ENCODE data around the gene WDR90.
A peak's percentile ranks its signal among the peaks of the same experiment; 100 is the strongest.
"Not testable (repeated sequence)": the region's sequence is repeated elsewhere in the genome, so short reads cannot be mapped to it uniquely, and the experiment has no call there.

The WDR90 gene

GRCh38 chr16:689175-689897 is 40.2 kb downstream of the WDR90 start:
- DNase-seq (ENCODE audit: low read depth) = no peak

- DNase-seq (ENCODE audit: low read depth) = not testable (repeated sequence)
These were observed 42.1 kb downstream of the WDR90 start for GRCh38 chr16:691242-691641.

DNA sequence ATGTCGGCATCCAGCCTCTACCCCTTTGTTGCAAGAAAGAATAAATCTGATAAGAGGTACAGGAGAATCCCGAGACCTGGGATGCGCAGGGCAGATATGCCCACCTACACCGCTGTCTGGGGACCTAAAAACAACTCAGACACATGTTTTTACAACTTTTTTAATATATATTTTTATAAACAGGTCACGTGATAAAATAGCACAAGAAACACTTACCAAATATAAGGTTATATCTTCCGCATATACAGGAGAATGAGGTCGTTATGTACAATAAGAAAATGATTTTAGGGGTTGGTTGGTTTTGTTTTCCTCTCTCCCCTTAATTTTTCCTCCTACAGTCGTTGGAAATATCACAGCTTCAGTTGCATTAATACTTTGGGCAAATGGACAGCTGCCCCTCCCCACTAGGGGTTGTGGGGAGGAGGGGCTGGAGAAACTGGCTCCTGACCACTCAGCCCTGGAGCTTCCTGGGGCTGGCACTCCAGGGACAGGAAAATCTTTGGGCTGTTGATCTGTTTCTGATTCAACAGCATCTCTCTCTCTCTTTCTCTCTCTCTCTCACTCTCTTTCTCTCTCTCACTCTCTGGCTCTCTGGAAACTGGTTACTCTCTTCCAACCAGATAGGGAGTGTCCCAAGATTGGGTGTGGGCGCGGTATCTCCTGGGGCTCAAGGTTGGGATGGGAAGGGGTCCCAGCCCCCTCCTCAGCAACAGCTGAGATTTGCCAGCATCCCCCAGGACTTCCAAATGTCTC is 43.4 kb downstream of the WDR90 start:
- DNase-seq (ENCODE audit: low read depth) = no peak

DNA sequence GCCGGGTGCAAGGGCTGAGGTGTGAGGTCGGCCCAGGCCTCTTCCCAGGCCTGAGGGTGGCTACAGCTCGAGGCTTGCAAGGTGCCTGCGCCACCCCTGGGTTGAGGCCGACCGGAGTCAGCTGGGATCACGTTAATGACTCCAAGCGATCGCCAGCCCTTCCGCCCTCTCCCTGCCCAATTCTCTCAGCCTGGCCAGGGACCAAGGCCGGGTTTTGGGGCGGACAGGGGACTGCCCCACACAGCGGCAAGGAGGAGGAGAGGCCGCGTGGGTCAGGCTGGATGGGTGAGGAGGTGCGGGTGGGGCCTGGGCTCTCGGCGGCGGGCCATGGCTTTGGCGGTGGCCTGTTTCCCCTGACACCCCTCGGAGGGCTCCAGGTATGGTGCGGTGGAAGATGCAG is 44.2 kb downstream of the WDR90 start:
- DNase-seq (ENCODE audit: low read depth) = no peak

DNA sequence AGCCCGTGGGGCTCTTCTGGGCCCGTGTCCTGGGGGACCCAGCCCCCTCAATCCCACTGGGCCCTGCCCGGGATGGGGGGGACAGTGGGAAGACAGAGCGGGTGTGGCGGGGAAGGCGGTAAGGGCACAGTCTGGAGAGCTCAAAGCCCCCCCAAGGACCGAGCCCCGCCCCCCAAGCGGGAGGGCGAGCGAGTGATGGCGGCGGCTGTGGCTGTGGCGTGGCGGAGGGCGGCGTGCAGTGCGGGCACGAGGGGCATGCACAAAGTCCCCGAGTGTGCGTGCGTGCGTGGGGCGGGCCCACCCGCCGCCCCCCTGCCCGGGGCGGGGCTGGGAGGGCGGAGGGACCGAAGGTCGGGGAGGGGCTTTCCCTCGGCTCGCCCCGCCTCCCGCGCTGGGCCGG is 44.6 kb downstream of the WDR90 start:
- no peak for DNase-seq (ENCODE audit: low read depth)

GRCh38 chr16:694187-694862 is 45.2 kb downstream of the WDR90 start:
- no peak for DNase-seq (ENCODE audit: low read depth)

GRCh38 chr16:694863-695354 is 45.7 kb downstream of the WDR90 start:
- DNase-seq (ENCODE audit: low read depth) = no peak

GRCh38 chr16:695355-696089 is 46.4 kb downstream of the WDR90 start:
- peak; percentile 62 for DNase-seq (ENCODE audit: low read depth)

DNA sequence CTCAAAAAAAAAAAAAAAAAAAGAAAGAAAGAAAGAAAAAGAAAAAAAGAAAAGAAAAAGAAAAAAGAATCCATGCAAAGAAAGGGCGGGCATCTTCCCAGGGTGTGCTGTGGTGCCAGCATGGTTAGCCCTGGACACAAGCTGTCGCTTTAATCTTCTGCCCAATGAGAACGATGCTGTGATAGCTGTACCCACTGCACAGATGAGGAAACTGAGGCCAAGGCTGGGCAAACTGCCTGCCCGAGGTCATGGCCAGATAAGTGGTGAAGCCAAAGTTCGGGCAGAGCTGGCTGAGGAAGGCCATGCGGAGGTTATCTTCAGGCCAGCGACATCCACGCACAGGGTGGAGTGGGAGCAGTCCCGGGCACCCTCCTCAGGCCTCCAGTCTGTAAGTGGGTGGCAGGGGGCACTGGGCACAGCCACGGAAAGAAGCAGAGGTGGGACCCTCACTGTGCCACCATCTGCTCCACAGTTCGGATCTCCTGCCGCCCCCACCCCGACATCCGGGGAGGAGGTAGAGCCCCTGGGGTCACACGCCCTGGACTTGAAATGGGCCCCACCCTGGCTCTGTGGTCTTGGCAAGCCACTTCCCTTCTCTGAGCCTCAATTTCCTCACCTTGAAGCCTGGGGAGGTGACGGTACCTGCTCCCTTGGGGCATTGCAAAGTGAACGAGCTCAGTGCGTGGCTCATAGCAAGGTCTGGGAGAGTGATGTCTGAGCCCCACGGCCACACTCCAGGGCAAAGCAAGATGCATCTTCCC is 49.9 kb downstream of the WDR90 start:
- DNase-seq (ENCODE audit: low read depth) = no peak

DNA sequence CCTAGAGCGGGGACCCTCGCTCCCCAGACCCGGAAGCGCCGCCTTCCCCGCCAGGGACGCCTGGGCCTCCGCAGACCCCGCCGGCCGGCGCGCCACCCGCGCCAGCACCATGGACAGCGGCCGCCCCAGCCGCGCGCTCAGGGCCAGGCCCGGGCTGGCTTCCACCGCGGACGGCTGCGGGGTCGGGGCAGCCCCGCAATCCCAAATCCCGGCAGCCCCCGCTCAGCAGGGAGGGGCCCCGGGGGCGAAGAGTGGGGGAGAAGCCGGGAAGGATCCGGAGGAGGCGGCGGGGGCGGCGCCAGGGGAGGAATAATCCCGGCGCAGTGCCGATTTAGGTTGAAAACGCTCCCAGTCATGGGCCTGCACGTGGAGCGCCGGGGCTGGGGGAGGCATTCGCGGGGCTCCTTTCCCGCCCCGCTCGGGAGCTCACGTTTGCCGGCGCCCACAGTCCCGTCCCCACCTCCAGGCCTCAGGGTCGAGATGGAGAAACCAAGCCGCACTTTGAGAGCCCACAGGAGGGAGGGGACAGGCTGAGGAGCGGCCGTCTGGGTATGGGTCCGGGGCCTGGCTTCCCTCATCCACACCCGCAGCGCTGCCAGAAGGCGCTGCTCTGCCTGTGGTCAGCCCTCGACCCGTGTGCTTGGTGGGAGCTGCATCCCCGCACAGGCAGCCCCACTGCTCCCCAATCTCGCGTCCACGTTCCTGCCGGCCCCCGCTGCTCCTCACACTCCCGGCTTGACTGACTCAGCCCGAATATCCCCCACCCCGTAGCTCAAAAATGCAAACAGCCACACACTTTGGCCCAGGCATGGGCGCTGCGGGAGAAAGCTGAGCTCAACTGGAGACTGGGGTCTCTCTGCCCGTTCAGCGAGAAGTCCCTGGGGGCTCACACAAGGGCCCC is 51.8 kb downstream of the WDR90 start:
- DNase-seq (ENCODE audit: low read depth) = no peak

GRCh38 chr16:702341-702740 is 53.2 kb downstream of the WDR90 start:
- DNase-seq (ENCODE audit: low read depth) = no peak

- DNase-seq (ENCODE audit: low read depth) = no peak
These were observed 54.2 kb downstream of the WDR90 start for GRCh38 chr16:703406-703805.

DNA sequence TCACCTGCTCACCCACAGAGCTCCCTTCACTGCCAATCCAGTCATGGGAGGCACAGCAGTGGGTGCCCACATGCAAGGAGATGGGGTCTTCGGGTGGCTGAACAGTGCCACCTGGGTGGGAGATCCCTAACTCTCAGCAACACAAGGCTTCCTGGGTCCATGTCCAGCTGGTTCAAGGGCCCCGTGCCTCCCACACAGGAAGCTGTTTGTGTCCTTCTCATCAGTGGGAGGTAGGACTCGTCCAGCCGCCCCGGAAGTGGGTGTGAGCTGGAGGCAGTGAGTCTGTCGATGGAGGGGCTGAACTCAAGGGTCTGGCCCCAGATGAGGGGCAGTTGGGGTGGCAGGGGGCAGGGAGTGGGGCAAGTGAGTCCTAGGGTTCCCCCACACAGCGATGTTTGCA is 54.9 kb downstream of the WDR90 start:
- DNase-seq (ENCODE audit: low read depth) = no peak

- no peak for DNase-seq (ENCODE audit: low read depth)
These were observed 55.6 kb downstream of the WDR90 start for GRCh38 chr16:704552-705380.

DNA sequence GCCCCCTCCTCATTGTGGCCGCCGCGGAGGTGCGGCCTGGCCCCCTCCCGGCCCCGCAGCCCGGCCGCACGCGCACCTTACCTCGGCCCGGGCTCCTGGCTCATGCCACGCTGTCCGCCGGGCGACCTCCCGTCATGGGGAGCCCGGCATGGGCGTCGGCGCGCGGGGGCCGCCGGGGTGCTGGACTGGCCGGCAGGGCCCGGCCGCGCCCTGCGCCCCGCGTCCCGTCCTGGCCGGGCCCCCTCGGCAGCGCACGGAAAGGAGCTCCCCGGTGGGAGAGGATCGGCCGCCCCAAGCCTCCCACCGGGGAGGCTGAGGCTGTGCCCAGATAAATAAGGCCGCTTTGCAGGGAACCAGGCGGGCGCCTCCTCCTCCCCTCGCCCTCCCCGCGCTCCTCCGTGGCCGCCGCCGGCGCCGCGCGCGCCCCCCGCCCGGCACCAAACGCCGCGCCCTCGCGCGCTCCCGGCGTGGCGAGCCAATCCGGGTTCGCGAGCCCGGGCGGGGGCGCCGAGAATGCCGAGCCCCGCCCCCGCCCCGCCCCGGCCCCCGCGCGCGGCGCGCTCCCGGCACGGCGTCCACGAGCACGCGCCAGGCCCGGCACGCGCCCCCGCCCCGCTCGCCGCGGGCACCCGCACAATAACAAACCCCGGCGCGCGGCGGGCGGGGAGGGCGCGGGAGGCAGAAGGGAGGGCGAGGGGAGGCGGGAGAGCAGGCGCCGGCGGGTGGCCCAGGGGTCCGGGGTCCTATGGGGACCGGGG is 56.4 kb downstream of the WDR90 start, which contains the start of gene FBXL16:
Gene FBXL16, minus strand, starts transcription at position 371 of the 758 bp plus-strand sequence. CDS start 8,396 bp downstream, outside the sequence.
- DNase-seq (ENCODE audit: low read depth) = no peak

DNA sequence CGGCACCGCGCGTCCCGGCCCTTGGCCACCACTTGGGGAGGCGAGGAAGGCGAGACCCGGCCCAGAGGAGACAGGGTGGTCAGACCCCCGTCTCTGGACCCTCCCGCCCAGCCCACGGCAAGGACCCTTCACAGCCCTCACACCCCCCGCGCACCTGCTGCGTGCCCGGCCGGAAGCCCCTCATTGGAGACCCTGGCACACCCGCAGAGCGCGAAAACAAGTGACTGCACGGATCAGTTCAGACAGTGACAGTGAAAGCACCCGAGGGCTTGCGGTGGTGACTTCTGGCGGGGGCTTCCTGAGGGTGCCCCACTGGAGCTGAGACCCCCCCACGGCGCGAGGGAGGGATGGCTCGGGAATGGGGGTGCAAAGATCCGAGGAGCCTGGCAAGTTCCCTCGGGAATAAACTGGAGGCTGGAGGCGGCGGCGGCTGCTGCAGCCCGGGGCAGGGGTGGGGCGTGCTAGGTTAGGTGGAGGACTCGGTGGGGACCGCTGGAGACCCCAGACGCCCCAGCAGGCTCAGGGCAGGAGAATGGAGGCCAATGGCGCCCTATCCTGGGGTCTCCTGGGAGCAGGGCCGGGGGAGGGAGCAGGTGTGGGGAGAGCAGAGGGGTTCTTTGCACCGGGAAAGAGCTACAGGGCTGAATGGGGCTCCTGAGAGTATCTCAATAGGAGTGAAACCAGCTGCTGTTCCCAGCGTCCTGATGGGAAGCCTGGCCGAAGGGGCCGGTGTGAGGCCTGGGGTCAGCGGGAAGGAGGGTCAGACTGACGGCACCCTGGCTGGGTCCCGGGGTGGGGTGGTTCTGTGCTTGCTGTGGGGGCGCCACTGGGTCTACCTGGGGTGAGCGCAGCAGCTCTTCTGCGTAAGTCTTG is 57.3 kb downstream of the WDR90 start:
- no peak for DNase-seq (ENCODE audit: low read depth)

DNA sequence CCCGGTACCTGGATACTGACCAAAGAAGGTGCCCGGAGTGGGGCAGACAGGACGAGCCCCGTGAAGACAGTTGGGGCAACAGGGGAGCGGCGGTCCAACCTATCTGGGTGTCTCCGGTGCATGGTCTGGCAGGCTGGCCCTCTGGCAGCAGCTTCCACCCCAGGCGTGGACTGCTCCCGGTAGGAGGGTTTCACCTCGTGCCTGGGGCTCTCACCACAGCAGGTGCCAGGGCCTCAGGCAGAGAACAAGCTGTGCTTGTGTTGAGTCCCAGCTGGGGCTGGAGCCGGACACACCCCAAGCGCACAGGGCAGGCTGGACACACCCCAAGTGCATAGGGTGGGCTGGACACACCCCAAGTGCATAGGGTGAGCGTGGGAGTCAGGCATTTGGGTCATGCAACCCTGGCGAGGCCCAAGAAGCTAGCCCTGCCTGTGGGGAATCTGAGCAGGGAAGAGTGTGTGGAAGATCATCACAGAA is 57.9 kb downstream of the WDR90 start:
- DNase-seq (ENCODE audit: low read depth) = no peak

Data from activated T-cell treated with anti-CD3 and anti-CD28 coated beads for 24 hours (primary cell).